ENCODE results near the gene HBEGF. TPM values are rescaled to one million over a fixed set of nuclear protein-coding genes. Genes with fewer than 3 reads are reported as not detected.
A peak's percentile ranks its signal among the peaks of the same experiment; 100 is the strongest.

HBEGF gene, protein sequence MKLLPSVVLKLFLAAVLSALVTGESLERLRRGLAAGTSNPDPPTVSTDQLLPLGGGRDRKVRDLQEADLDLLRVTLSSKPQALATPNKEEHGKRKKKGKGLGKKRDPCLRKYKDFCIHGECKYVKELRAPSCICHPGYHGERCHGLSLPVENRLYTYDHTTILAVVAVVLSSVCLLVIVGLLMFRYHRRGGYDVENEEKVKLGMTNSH
- polyA plus RNA-seq (ENCODE audit: insufficient read length in 3 of 3) = 10 to 100 TPM in 2 of 3 donors, 1 to 10 TPM in 1; 9.9 to 13.3 (median 12.6) TPM
- long read RNA-seq, donor 1, partial matches to known transcripts = 6 of 7 reads
- long read RNA-seq, donor 1, other reads (novel, unspliced or antisense) = 0 of 7 reads
- long read RNA-seq, donor 2, partial matches to known transcripts = 0 of 5 reads
- long read RNA-seq, donor 2, other reads (novel, unspliced or antisense) = 0 of 5 reads
- long read RNA-seq, donor 3, partial matches to known transcripts = 0 of 1 reads
- long read RNA-seq, donor 3, other reads (novel, unspliced or antisense) = 0 of 1 reads
- long read RNA-seq, donor 4, partial matches to known transcripts = 0 of 2 reads
- long read RNA-seq, donor 4, other reads (novel, unspliced or antisense) = 0 of 2 reads
- long read RNA-seq, donor 5 = 0 reads
- long read RNA-seq, donor 6, transcript HBEGF-201 (6 exons, 2,386 nt) = major isoform, 5 of 7 reads
- long read RNA-seq, donor 6, partial matches to known transcripts = 0 of 7 reads
- long read RNA-seq, donor 6, other reads (novel, unspliced or antisense) = 0 of 7 reads
- long read RNA-seq, donor 7, partial matches to known transcripts = 14 of 15 reads
- long read RNA-seq, donor 7, other reads (novel, unspliced or antisense) = 0 of 15 reads
- long read RNA-seq, donor 8 = 0 reads
- long read RNA-seq, donor 9, partial matches to known transcripts = 0 of 1 reads
- long read RNA-seq, donor 9, other reads (novel, unspliced or antisense) = 0 of 1 reads
- long read RNA-seq, donor 10, partial matches to known transcripts = 0 of 1 reads
- long read RNA-seq, donor 10, other reads (novel, unspliced or antisense) = 0 of 1 reads
- long read RNA-seq, donor 11 = 0 reads
- long read RNA-seq, donor 12, partial matches to known transcripts = 5 of 5 reads
- long read RNA-seq, donor 12, other reads (novel, unspliced or antisense) = 0 of 5 reads
- long read RNA-seq, donor 13 = 0 reads
- long read RNA-seq, donor 14, partial matches to known transcripts = 0 of 1 reads
- long read RNA-seq, donor 14, other reads (novel, unspliced or antisense) = 0 of 1 reads
- long read RNA-seq, donor 15, partial matches to known transcripts = 0 of 1 reads
- long read RNA-seq, donor 15, other reads (novel, unspliced or antisense) = 0 of 1 reads
- long read RNA-seq, donor 16, transcript HBEGF-201 (6 exons, 2,386 nt) = major isoform, 6 of 38 reads
- long read RNA-seq, donor 16, partial matches to known transcripts = 28 of 38 reads
- long read RNA-seq, donor 16, other reads (novel, unspliced or antisense) = 0 of 38 reads

DNA sequence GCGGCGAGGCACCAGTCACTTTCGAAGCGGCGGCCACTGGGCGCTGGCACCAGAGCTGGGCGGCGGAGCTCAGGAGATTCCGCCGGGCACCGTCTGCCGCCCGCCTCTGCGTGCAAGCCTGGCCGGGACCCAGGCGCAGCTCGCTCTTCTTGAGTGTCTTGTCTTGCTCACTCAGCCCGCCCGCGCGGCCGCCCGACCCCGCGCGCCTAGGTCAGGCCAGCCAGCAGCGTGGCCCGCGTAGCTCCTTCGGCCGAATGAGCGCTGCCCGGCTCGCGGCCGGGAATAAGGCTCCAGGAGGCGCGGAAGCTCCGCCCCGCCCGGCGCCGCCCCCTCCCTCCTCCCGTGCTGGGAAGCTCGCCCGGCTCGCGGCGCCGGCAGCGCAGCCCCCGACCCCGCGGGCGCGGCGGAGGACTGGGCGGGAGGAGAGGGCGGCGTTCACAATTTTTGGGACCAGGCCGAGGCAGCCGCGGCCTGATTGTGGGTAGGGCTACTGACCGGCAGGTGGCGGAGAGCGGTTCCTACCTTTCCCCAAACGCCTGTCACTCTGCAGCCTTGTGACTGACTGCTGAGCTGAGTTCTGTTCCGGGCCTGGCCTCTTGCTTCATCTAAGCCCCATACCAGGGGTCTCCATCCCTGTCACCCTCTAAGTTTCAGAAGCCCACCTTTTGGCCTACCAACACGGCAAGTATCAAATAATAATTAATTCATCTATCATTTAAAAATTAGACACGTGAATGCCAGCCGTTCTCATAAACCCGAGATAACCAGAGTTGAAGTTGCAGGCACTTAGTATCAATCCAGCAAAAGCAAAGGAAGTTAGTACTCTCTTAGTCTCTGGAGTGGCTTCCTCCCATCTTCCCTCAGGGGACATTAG is at the start of gene HBEGF:
Gene HBEGF (minus strand): TSS at position 256 of the 874 bp plus-strand sequence. CDS start 275 bp downstream, outside the sequence.
- peak in 7 of 11 donors; percentile 49 to 76 (median 73) for DNase-seq (ENCODE audit: extremely low read depth in 1 of 11, low read depth in 9 of 11, low spot score in 4 of 11)

DNA sequence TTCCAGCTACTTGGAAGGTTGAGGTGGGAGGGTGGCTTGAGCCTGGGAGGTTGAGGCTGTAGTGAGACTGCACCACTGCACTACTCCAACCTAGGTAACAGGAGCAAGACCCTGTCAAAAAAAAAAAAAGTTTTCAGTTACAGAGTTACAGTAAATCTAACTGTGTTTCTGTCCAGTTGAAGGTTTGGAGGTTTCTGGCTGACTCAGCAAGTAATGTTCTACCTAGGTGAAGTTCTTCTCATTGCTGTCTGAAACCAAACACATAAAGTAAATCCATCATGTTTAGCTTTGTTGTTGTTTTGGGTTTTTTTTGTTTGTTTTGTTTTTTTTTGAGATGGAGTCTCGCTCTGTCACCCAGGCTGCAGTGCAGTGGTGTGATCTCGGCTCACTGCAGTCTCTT is 47.3 kb upstream of the HBEGF start:
- no peak for DNase-seq (ENCODE audit: extremely low read depth in 1 of 11, low read depth in 9 of 11, low spot score in 4 of 11)

DNA sequence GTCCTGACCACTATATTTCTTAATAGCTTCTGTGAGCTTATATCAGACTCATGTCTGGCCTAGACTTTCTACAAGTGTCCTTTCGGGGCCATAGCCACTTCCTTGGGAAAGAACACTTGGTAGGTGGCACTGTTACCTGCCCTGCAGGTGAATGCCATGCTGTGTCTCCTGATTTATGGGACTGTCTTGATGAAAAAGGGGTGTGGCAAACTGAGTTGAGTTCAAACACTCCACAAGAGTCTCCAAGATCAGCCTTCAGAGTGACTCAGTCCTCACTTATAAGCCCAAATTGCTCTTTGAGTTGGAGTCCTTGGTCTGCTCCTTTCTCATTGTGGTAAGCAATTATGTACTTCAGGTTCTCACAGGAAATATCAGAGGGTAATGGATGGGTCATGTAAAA is 45.3 kb upstream of the HBEGF start:
- no peak for DNase-seq (ENCODE audit: extremely low read depth in 1 of 11, low read depth in 9 of 11, low spot score in 4 of 11)

DNA sequence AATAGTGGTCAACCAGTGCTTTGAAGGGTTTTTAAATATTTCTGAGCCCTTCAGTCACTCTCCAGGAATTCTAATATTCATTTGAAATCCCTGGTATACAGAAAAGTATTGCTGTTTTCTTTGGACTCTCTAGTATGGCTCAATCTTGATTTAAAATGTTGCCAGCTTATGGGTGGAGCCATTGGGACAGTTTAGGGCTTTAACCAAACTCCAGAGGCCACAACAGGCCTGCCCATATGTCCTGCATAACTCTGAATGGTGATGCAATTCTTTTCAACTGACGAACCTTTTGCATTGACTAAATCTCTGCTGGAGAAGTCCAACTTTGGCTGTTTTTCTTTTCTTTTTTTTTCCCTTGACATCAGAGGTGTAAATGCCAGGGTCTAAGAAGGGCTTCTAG is 44.9 kb upstream of the HBEGF start:
- DNase-seq (ENCODE audit: extremely low read depth in 1 of 11, low read depth in 9 of 11, low spot score in 4 of 11) = no peak

DNA sequence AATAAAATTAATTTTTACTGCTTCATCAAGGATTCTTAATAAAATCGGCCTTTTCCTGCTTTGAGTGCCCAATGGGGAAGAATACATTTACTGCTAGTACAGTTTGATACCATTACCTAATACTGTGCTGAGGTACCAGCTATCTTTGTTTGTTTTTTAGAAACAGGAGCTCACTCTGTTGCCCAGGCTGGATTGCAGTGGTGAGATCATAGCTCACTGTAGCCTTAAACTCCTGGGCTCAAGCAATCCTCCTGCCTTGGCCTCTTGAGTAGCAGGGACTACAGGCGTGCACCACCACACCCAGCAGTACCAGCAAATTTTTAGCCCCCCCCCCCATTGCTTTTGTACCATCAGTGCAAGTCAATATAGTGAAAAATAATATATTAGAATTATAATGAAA is 41.6 kb upstream of the HBEGF start:
- no peak for DNase-seq (ENCODE audit: extremely low read depth in 1 of 11, low read depth in 9 of 11, low spot score in 4 of 11)

DNA sequence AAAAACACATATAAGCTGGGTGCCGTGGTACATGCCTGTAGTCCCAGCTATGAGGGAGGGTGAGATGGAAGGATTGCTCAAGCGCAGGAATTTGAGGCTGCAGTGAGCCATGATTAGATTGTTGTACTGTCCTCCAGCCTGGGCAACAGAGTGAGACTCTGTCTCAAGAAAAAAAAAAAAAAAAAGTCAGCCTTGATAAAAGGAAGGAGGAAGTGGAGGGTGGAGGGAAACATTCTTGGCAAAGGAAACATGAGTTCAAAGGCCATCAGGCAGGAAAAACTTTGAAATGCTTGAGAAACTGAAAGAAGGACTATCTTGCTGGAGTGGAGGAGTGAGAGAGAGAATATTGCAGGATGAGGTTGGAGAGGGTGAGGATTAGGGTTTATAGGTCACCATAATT is 36.9 kb upstream of the HBEGF start:
- no peak for DNase-seq (ENCODE audit: extremely low read depth in 1 of 11, low read depth in 9 of 11, low spot score in 4 of 11)

DNA sequence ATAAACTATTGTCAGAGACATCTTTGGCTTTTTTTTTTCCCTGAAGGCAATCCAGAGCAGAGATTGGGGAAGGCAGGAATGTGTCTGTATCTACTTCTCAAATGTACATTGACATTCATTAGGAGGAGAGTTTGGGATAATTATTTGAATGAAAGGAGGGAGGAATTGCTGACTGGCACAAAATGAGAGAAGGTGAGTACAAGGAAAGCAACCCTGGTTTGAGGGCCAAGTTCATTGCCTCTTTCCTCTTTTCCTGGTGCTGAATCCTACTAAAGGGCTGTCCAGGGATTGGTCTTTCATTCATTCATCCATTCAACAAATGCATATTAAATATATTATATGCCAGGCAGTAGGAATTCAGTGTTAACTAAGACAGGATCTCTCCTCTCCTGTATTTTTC is 36.5 kb upstream of the HBEGF start:
- DNase-seq (ENCODE audit: extremely low read depth in 1 of 11, low read depth in 9 of 11, low spot score in 4 of 11) = no peak

DNA sequence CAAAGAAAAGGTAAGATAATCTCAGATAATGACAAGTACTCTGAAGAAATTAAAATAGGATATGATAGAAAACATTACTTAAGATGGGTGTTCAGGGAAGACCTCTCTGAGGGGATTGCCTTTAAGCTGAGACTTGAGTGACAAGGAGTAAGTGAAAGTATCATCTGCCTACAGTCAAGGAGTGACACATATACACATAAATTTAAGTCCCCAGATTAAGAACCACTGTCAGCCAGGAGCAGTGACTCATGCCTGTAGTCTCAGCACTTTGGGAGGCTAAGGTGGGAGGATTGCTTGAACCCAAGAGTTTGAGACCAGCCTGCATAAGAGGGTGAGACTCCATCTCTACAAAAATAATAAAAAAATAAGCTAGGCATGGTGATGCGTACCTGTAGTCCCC is 35.6 kb upstream of the HBEGF start:
- no peak for DNase-seq (ENCODE audit: extremely low read depth in 1 of 11, low read depth in 9 of 11, low spot score in 4 of 11)

DNA sequence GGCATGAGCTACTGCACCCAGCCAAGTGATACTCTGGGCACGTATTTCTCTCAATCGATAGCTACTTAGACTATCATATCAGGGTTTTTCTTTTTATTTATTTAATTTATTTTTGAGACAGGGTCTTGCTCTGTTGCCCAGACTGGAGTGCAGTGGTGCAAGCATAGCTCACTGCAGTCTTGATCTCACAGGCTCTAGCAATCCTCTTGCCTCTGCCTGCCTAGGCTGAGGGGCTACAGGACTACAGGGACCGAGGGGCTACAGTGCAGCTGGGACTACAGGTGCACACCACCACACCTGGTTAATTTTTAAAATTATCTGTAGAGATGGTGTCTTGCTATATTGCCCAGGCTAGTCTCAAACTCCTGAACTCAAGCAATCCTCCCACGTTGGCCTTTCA is 34.9 kb upstream of the HBEGF start:
- DNase-seq (ENCODE audit: extremely low read depth in 1 of 11, low read depth in 9 of 11, low spot score in 4 of 11) = no peak

DNA sequence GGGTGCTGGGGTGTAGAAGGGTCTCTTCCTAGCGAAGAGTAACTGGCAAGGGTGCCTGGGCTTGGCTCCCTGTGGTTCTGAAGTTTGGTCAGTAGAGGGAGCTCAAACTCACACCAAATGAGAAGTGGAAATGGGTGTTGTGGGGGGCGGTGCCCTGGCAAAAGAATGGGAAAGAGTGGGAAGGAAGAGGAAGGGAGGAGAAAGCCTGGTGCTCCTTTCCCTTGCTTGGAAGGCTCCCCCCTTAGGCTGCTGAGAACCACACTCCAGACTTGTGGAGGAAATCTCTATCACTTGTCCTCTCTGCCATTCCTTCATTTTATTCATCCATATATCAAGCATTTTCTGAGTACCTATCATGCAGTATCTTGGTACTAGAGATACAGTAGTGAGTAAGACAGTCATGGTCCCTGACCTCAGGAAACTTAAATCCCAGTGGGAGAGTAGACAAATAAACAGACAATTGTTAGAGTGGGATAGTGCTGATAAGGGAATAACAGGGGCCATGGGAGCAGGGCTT is 26.6 kb upstream of the HBEGF start:
- peak; percentile 31 to 69 (median 51) for DNase-seq (ENCODE audit: extremely low read depth in 1 of 11, low read depth in 9 of 11, low spot score in 4 of 11)

DNA sequence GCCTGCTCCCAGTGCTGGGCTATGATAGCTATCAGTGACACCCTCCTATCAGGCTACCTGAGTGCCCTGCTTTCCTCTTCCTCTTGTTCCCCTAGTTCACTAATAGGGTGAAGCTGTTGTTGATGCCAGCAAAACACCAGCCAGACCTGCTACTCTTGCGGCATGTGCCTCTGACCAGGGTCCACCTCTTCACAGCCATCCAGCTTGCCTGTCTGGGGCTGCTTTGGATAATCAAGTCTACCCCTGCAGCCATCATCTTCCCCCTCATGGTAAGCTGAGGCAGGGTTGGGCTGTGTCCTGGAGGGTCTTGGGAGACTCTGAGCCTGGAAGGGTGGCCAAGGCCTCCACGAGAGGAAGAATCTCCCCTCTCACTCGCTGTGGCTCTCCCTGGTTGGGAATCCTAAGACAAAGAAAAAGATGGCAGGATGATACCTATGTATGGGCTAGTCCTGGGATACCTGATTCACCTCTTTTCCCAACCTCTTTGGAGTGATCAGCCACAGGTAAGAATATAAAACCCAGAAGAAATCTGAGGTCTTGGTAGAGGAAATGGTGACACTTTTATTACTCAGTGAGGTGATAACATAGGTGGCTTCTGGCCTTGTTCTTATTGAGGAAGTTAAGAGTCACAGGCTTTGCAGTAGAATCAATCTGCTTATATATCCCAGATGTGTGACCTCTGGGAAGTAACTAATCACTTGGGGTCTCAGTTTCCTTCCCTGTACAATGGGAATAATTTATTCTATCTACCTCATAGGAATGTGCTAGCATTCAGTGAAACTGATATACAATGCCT is 25.2 kb upstream of the HBEGF start:
- no peak for DNase-seq (ENCODE audit: extremely low read depth in 1 of 11, low read depth in 9 of 11, low spot score in 4 of 11)

DNA sequence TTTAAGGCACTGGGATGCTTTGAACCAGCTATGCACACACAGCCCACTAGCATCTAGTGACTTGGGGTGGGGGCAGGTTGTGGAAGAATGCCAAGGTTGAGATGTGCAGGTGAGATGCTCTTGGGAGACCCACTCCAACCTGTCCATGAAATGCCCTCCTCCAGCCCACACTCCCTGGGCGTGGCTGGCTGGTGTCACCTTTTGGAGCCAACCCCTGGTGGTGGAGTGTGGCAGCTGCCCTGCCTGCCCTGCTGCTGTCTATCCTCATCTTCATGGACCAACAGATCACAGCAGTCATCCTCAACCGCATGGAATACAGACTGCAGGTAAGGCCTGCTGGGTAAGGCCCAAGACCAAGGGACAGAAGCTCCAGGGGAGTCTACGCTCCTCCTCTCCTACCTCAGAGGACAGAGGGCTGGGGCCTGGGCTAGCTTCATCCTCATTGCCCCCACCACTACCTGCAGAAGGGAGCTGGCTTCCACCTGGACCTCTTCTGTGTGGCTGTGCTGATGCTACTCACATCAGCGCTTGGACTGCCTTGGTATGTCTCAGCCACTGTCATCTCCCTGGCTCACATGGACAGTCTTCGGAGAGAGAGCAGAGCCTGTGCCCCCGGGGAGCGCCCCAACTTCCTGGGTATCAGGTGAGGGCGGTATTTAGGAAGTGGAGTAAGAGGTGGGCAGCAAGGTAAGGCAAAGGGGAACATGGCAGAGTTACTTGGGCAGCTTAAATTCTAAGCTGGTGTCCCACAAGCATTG is 21.0 kb upstream of the HBEGF start:
- no peak for DNase-seq (ENCODE audit: extremely low read depth in 1 of 11, low read depth in 9 of 11, low spot score in 4 of 11)

DNA sequence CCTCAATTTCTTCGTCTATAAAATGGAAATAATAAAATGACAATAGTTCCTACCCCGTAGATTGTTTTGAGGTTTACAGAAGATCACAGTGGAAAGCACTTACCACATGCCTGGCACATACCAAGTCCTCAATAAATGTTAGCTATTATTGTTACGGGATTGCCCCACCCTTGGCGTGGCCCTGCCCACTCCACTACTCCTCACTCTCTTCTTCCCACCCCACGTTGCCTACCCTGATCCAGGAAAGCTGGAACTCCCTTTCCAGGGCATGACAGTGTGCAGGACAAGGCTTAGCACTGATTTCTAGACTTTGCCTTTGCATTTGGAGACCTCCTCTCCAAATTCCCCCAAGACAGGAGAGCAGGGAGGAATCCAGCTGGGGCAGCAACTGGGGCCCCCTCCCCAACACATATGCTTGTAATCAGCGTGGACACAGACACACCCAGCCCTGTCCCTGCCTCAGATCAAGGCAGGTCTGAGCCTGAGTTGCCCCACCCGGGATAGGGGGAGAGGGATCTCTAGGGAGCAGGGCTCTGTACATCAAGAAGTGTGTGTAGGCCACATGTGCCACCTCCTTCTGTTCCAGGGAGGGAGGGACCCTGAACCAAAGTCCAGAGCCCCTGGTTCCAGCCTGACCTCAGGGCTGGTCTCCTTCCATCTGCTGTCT is 20.3 kb upstream of the HBEGF start:
- no peak for DNase-seq (ENCODE audit: extremely low read depth in 1 of 11, low read depth in 9 of 11, low spot score in 4 of 11)

DNA sequence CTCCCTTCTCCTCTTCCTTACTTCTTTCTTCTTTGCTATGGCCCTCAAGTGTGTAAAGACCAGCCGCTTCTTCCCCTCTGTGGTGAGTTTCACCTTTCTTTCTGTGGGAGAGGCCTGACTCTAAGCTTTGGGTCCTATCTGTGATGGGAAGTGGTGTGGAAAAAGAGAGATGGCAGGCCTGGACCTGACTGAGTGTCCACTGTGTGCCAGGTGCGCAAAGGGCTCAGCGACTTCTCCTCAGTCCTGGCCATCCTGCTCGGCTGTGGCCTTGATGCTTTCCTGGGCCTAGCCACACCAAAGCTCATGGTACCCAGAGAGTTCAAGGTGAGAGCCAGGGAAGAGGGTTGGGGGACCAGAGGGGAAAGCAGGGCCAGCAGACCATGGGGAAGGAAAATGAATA is 19.5 kb upstream of the HBEGF start:
- no peak for DNase-seq (ENCODE audit: extremely low read depth in 1 of 11, low read depth in 9 of 11, low spot score in 4 of 11)

DNA sequence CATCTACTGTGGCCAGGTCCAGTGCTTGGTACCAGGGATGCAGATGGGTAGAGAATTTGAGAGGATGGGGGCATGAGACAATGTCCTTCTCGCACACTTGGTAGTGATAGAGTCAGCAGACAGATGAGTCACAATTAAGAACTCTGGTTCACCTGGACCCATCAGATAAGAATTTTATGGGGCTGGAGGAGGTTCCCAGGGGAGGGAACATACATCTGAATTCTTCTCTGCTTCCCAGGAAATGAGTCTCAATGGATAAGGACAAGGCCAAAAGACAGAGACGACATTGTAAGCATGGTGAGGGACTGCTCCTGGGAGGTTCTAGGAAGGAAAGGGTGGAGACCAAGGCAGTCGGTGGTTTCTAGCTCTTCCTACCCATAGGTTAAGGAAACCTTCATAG is 18.9 kb upstream of the HBEGF start:
- no peak for DNase-seq (ENCODE audit: extremely low read depth in 1 of 11, low read depth in 9 of 11, low spot score in 4 of 11)

DNA sequence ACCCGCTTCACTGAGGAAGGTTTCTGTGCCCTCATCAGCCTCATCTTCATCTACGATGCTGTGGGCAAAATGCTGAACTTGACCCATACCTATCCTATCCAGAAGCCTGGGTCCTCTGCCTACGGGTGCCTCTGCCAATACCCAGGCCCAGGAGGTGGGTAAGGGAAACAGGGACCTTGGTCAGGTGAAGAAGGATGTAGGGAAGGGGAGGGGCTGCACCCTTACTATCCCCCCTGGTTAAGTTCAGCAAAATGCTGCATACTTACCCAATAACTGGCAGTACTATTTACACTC is 18.0 kb upstream of the HBEGF start:
- no peak for DNase-seq (ENCODE audit: extremely low read depth in 1 of 11, low read depth in 9 of 11, low spot score in 4 of 11)
